GM13976 (cell line): ENCODE data around the gene BTBD9.

Source experiments
- DNase-seq: peaks from one replicate; pipeline ENCODE4 v3.0.0; 2012; ENCODE audit warnings: low spot score
- CTCF ChIP-seq: IDR thresholded peaks from 2 replicates; pipeline ENCODE4 v1.5.1; 2012; ENCODE audit warnings: borderline replicate concordance, mild to moderate bottlenecking; ENCODE audit not compliant: insufficient read depth; ENCODE audit errors: extremely low read depth, missing control alignments, control extremely low read depth
- in situ Hi-C: fragments of 300-500 bp; cut with MboI; formaldehyde crosslinking; loops from one replicate; pipeline ENCODE4 v1.12.0; 2022; ENCODE audit warnings: low sequenced_read_pairs, mixed read lengths, inconsistent platforms; ENCODE audit not compliant: unreplicated experiment

Gene BTBD9

GRCh38 chr6:38270367-38270766 lies 369.4 kb downstream of the BTBD9 start:
- no peak for TF ChIP-seq CTCF
- in situ Hi-C loops = no loop called here
- no peak for DNase-seq

GRCh38 chr6:38269461-38270172 lies 370.1 kb downstream of the BTBD9 start:
- TF ChIP-seq CTCF = no peak
- in situ Hi-C loops = no loop called here
- DNase-seq = no peak

GRCh38 chr6:38268342-38268741 lies 371.4 kb downstream of the BTBD9 start:
- in situ Hi-C loops = no loop called here
- DNase-seq = no peak
- TF ChIP-seq CTCF = no peak

GRCh38 chr6:38266921-38267354 lies 372.8 kb downstream of the BTBD9 start:
- no peak for TF ChIP-seq CTCF
- DNase-seq = no peak
- in situ Hi-C loops = no loop called here

- no peak for DNase-seq
- TF ChIP-seq CTCF = no peak
- in situ Hi-C loops = no loop called here
These were observed 375.1 kb downstream of the BTBD9 start for GRCh38 chr6:38264605-38265004.

- TF ChIP-seq CTCF = no peak
- no peak for DNase-seq
- in situ Hi-C loops = no loop called here
These were observed 377.1 kb downstream of the BTBD9 start for GRCh38 chr6:38262609-38263008.
